ENCODE results near the gene NKAIN2. TPM values are rescaled to one million over a fixed set of nuclear protein-coding genes. Genes with fewer than 3 reads are reported as not detected.

The NKAIN2 gene
- total RNA-seq, 1 donor from 2014 or later: 4.0 TPM

GRCh38 chr6:123997223-123997622, 193.6 kb downstream of the NKAIN2 start:
- Mint-ChIP-seq H3K9me3 (ENCODE audit: low read depth) (no peaks in the 10 kb centered on the region), H3K27me3 (ENCODE audit: low read depth) (peaks cover 2% of the 10 kb centered on the region), H3K27ac (ENCODE audit: unreplicated experiment) (no peak overlapping the region), H3K4me3 (ENCODE audit: unreplicated experiment) (no peak overlapping the region), H3K4me1 (ENCODE audit: low read depth) (peaks cover 15% of the 10 kb centered on the region), H3K36me3 (ENCODE audit: low read depth) (no peaks in the 10 kb centered on the region)
- TF ChIP-seq CTCF (IDR thresholded peaks at IDR 0.05): no peak
- DNase-seq (ENCODE audit: low spot score): no peak

- Mint-ChIP-seq H3K4me1 (ENCODE audit: low read depth) (peaks cover 24% of the 10 kb centered on the region), H3K27ac (ENCODE audit: unreplicated experiment) (no peak overlapping the region), H3K4me3 (ENCODE audit: unreplicated experiment) (no peak overlapping the region), H3K36me3 (ENCODE audit: low read depth) (no peaks in the 10 kb centered on the region), H3K9me3 (ENCODE audit: low read depth) (no peaks in the 10 kb centered on the region), H3K27me3 (ENCODE audit: low read depth) (no peaks in the 10 kb centered on the region)
- no peak for DNase-seq (ENCODE audit: low spot score)
- no peak for TF ChIP-seq CTCF (IDR thresholded peaks at IDR 0.05)
Measured at GRCh38 chr6:124002377-124003081, 198.9 kb downstream of the NKAIN2 start.

- Mint-ChIP-seq H3K27me3 (ENCODE audit: low read depth) (no peaks in the 10 kb centered on the region), H3K27ac (ENCODE audit: unreplicated experiment) (no peak overlapping the region), H3K36me3 (ENCODE audit: low read depth) (no peaks in the 10 kb centered on the region), H3K4me1 (ENCODE audit: low read depth) (peaks cover 8% of the 10 kb centered on the region), H3K9me3 (ENCODE audit: low read depth) (no peaks in the 10 kb centered on the region), H3K4me3 (ENCODE audit: unreplicated experiment) (no peak overlapping the region)
- no peak for DNase-seq (ENCODE audit: low spot score)
- TF ChIP-seq CTCF (IDR thresholded peaks at IDR 0.05): no peak
Measured at GRCh38 chr6:124007266-124007665, 203.6 kb downstream of the NKAIN2 start.

- Mint-ChIP-seq H3K4me3 (ENCODE audit: unreplicated experiment) (no peak overlapping the region), H3K4me1 (ENCODE audit: low read depth) (no peaks in the 10 kb centered on the region), H3K27me3 (ENCODE audit: low read depth) (no peaks in the 10 kb centered on the region), H3K9me3 (ENCODE audit: low read depth) (peaks cover 4% of the 10 kb centered on the region), H3K36me3 (ENCODE audit: low read depth) (no peaks in the 10 kb centered on the region), H3K27ac (ENCODE audit: unreplicated experiment) (no peak overlapping the region)
- DNase-seq (ENCODE audit: low spot score): no peak
- TF ChIP-seq CTCF (IDR thresholded peaks at IDR 0.05): no peak
Measured at GRCh38 chr6:124008000-124008987, 204.6 kb downstream of the NKAIN2 start.

- H3K9me3 Mint-ChIP-seq (ENCODE audit: low read depth): peaks cover 4% of the 10 kb centered on the region
- no peak for DNase-seq (ENCODE audit: low spot score)
- H3K4me3 Mint-ChIP-seq (ENCODE audit: unreplicated experiment): no peak overlapping the region
- H3K27ac Mint-ChIP-seq (ENCODE audit: unreplicated experiment): no peak overlapping the region
- H3K36me3 Mint-ChIP-seq (ENCODE audit: low read depth): no peaks in the 10 kb centered on the region
- no peaks in the 10 kb centered on the region for H3K27me3 Mint-ChIP-seq (ENCODE audit: low read depth)
- no peaks in the 10 kb centered on the region for H3K4me1 Mint-ChIP-seq (ENCODE audit: low read depth)
- no peak for TF ChIP-seq CTCF (IDR thresholded peaks at IDR 0.05)
Measured at GRCh38 chr6:124008988-124009765, 205.5 kb downstream of the NKAIN2 start.
